ENCODE measurements around the gene MAPK14.
"Not testable (repeated sequence)": the region's sequence is repeated elsewhere in the genome, so short reads cannot be mapped to it uniquely, and the experiment has no call there.

MAPK14 gene

DNA sequence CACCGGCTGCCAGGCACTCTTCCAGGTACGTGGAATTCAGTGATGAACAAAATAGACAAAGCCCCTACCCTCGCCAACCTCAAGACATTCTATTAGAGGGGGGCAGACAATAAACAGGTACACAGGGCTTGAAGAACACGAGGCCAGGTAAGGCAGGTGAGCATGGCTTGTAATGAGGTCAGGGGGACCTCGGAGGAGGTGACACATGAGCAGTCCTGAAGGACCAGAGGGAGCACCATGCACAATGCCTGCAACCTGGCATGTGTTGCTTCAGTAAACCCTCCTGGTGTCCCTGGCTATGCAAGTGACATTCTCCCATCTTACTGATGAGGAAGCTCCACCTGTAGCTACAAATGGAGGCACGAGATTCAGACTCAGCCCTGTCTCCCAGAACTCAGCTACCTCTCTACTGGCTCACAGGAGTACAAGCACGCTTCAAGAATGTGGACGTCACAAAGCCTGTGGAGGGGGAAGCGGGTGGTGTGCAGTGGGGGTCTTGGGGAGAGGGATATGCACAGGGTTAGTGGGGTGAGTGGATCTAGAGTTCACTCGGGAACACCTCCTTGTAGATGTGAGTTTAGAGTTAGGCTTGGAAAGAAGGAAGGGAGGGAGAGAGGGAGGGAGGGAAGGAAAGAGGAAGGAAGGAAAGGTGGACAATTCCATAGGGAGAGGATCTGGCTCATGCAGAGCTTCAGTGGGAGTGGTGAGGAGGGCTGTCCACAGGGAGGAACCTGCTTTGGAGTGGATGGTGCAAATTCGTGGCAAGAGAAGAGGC is 95.1 kb downstream of the MAPK14 start:
- Mint-ChIP-seq H3K9me3 (no peaks in the 10 kb centered on the region), H3K36me3 (ENCODE audit: low read depth) (peaks cover 11% of the 10 kb centered on the region), H3K27me3 (ENCODE audit: low read depth) (no peaks in the 10 kb centered on the region), H3K4me1 (ENCODE audit: low read depth) (peaks cover 73% of the 10 kb centered on the region), H3K4me3 (no peak overlapping the region), H3K27ac (peak overlapping the region; percentile 69)

DNA sequence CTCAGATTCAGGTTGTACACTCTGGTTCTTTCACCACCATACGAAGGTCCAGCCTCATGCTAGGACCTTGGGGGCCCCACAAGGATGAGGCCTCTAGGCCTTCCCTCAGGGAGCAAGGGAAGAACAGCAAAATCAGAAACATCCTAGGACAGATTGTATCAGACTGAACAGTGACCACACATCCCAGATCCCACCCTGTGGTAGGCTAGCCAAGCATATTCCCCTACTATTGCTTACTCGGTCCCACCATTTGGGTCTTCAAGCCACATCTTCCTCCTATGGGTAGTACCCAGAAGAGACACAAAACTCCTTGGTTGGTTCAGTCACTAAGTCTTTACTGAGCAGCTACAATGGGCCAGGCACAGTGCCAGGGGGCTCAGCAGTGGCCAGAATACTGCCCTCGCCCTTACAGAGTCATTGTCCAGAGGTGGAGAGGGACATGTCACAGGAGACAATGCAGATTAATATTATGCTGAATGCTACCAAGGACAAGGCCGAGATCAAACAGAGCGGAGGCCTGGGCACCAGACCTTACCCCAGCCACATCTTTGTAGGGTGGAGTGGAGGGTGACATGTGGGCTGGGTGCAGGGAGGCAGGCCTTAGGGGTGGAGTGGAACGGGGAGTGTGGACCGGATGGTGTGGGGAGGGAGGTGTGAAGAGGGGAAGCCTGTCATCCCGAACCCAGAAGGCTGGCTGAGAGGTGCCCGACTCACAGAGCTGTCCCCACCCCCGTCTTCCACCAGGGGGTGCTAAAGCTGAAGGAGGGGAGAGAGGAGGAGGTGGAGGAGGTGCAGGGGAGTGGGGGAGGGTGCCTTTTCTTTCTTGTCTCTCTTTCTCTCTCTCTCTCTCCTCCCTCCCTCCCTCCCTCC is 95.9 kb downstream of the MAPK14 start:
- Mint-ChIP-seq H3K4me1 (ENCODE audit: low read depth) (peaks cover 64% of the 10 kb centered on the region), H3K27ac (peak overlapping the region; percentile 69), H3K36me3 (ENCODE audit: low read depth) (peaks cover 5% of the 10 kb centered on the region), H3K27me3 (ENCODE audit: low read depth) (no peaks in the 10 kb centered on the region), H3K4me3 (peak overlapping the region; percentile 51), H3K9me3 (no peaks in the 10 kb centered on the region)

DNA sequence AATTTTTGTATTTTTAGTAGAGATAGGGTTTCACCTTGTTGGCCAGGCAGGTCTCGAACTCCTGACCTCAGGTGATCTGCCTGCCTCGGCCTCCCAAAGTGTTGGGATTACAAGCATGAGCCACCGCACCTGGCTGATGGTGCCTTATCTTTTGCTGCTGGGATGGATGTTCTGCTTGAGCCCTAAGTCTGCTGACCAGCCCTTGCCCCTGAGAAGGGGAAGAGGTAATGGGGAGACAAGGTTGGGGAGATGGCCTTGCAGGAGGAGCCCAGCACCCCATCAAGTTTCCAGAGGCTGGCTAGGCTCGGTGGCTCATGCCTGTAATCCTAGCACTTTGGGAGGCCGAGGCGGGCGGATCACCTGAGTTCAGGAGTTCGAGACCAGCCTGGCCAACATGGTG is 96.7 kb downstream of the MAPK14 start:
- peaks cover 56% of the 10 kb centered on the region for H3K4me1 Mint-ChIP-seq (ENCODE audit: low read depth)
- H3K27me3 Mint-ChIP-seq (ENCODE audit: low read depth); H3K9me3 Mint-ChIP-seq; H3K36me3 Mint-ChIP-seq (ENCODE audit: low read depth); H3K27ac Mint-ChIP-seq; H3K4me3 Mint-ChIP-seq: not testable (repeated sequence)

DNA sequence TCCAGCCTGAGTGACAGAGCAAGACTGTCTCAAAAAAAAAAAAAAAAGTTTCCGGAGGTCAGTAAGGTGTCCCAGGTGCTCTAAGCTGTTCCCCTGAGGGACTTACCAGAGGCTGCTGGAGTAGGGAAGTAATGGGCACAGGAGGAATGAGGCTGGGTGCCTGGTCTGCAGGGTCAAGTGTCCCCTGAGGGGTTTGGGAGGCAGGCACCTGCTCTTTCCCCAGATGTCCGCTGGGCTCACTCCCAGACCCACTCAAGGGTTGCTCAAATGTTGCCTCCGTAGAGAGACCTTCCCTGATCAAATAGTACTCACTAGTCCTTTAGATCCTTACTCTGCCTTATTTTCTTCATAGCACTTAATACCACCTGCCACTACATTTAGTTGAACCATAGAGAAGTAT is 97.3 kb downstream of the MAPK14 start:
- H3K4me1 Mint-ChIP-seq (ENCODE audit: low read depth) = peaks cover 53% of the 10 kb centered on the region
- H3K36me3 Mint-ChIP-seq (ENCODE audit: low read depth) = no peaks in the 10 kb centered on the region
- H3K27ac Mint-ChIP-seq = peak overlapping the region; percentile 21
- no peaks in the 10 kb centered on the region for H3K27me3 Mint-ChIP-seq (ENCODE audit: low read depth)
- H3K9me3 Mint-ChIP-seq = no peaks in the 10 kb centered on the region
- H3K4me3 Mint-ChIP-seq = no peak overlapping the region

DNA sequence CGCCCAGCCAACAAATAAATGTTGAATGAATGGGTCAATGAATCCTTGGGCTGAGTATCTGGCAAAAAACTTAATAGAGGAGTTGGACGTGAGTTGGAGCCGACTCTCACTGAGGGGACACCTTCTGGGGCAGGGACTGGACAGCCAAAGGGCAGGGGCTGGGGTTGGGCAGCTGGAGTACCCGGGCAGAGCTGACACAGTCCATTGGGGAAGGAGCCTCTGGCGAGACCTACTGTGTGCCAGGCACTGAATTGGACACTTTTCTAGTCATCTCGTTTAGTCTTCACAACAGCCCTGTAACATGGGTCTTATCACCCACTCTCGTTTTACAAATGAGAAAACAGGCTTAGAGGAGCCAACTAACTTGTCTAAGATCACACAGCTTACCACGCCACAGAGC is 98.0 kb downstream of the MAPK14 start:
- Mint-ChIP-seq H3K4me1 (ENCODE audit: low read depth) (peaks cover 47% of the 10 kb centered on the region), H3K36me3 (ENCODE audit: low read depth) (no peaks in the 10 kb centered on the region), H3K9me3 (no peaks in the 10 kb centered on the region), H3K27ac (no peak overlapping the region), H3K27me3 (ENCODE audit: low read depth) (no peaks in the 10 kb centered on the region), H3K4me3 (no peak overlapping the region)

DNA sequence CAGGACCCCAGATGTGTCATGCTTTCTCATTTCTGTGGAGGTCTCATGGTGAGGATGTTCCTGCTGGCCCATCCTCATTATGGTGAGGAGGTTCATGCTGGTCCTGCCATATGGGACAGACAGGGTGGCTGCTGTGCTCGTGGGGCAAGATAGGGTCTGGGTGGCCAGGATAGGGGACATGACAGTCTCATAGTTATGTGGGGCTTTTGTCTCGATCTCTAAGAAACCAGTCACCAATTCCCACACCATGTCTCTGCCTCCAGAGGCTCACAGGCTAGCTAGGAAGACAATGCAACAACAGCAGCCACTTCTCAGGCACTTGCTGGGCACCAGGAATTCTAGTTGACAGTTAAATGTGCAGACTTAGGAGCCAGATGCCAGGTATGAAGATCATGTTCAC is 98.5 kb downstream of the MAPK14 start:
- Mint-ChIP-seq H3K36me3 (ENCODE audit: low read depth) (no peaks in the 10 kb centered on the region), H3K4me3 (no peak overlapping the region), H3K27ac (no peak overlapping the region), H3K4me1 (ENCODE audit: low read depth) (peaks cover 44% of the 10 kb centered on the region), H3K9me3 (no peaks in the 10 kb centered on the region), H3K27me3 (ENCODE audit: low read depth) (no peaks in the 10 kb centered on the region)

DNA sequence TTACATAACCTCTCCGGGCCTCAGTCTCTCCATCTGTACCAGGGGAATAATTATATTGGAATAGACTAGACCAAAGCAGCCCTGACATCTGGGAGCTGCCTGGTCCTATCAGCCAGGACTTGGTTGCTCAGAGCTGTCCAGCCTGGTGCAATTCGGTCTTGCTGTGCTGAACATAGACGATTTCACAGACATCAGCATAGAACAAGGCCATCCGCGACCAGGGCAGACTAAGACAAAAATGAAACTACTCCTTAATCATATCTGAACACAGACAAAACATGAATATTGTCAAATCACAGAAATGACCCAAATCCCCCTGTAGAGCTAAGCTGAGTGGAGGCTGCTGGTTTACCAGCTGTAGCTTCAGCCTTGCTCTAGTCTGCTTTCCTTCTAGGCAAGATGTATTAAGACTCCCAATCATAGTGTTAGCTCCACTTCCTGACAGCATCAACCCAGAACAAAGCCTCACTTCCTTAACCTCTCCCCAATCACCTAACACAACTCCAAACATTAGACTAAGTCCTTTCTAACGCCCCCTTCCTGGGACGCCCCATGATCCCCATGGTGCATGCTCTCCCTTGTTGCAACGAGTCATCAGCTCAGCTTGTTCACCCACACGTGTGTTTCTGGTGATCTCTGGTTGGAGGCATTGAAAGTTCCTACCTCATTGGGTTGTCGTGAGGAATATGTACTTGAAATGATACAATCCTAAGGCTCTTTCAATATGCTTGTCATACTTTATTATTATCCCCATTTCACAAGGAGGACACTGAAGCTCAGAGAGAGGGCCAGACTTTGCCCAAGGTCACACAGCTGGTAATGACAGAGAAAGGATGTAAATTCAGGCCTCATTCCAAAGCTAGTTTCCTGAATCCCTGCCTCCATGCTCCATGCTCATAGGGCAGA is 99.2 kb downstream of the MAPK14 start:
- H3K27me3 Mint-ChIP-seq (ENCODE audit: low read depth) = no peaks in the 10 kb centered on the region
- H3K27ac Mint-ChIP-seq = peak overlapping the region; percentile 11
- no peaks in the 10 kb centered on the region for H3K9me3 Mint-ChIP-seq
- no peaks in the 10 kb centered on the region for H3K36me3 Mint-ChIP-seq (ENCODE audit: low read depth)
- H3K4me1 Mint-ChIP-seq (ENCODE audit: low read depth) = peaks cover 42% of the 10 kb centered on the region
- H3K4me3 Mint-ChIP-seq = no peak overlapping the region

DNA sequence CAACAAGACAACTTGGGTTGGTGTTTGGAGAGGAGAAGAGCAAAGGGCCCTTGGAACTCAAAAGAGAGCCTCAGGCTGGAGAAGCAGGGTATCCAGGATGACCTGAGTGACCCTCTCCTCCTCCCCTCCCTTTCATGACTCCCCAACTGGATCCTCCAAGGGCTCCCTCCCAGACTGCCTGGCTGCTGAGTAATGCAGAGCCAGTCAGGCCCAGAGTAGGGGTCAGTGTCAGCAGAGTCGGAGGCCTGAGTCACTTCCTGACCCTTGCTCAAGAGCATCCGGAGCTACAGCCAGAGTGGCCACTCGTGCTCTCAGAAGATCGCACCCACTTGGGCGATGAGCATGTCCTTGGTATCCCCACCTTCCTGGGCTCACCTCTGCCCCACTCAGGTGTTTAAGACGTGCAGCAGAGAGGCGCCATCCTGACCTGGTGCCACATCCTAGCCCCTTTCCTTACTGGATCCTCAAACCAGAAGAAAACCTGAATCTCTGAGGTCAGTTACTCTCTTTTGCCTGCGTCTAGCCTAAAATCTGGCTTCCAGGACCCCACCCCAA is 99.9 kb downstream of the MAPK14 start:
- H3K4me1 Mint-ChIP-seq (ENCODE audit: low read depth) = peaks cover 42% of the 10 kb centered on the region
- H3K9me3 Mint-ChIP-seq = no peaks in the 10 kb centered on the region
- peaks cover under 1% of the 10 kb centered on the region for H3K36me3 Mint-ChIP-seq (ENCODE audit: low read depth)

DNA sequence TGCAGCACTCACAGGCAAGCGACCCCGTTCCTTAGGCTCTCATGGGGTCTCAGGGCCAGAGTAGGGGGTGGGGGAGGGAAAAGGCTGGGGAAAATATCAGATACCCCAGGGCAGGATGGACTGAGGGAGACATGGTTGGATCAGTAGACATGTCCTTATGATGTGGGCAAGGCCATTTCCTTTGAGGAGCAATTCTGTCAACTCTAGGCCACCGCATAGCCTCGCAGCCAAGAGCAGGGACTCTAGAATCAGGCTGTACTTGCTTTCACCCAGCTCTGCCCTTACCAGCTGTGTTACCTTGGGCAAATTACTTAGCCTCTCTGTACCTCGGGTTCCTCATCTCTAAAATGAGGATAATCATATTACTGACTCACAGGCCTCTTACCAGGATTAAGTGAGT is 100.5 kb downstream of the MAPK14 start:
- H3K36me3 Mint-ChIP-seq (ENCODE audit: low read depth) = peaks cover 5% of the 10 kb centered on the region
- H3K9me3 Mint-ChIP-seq = no peaks in the 10 kb centered on the region
- peaks cover 44% of the 10 kb centered on the region for H3K4me1 Mint-ChIP-seq (ENCODE audit: low read depth)
- H3K4me3 Mint-ChIP-seq = no peak overlapping the region
- no peak overlapping the region for H3K27ac Mint-ChIP-seq
- no peaks in the 10 kb centered on the region for H3K27me3 Mint-ChIP-seq (ENCODE audit: low read depth)

More for the DNA sequence above, 99.9 kb downstream of the MAPK14 start:
- no peak overlapping the region for H3K27ac Mint-ChIP-seq
- H3K27me3 Mint-ChIP-seq (ENCODE audit: low read depth) = no peaks in the 10 kb centered on the region
- H3K4me3 Mint-ChIP-seq = no peak overlapping the region

DNA sequence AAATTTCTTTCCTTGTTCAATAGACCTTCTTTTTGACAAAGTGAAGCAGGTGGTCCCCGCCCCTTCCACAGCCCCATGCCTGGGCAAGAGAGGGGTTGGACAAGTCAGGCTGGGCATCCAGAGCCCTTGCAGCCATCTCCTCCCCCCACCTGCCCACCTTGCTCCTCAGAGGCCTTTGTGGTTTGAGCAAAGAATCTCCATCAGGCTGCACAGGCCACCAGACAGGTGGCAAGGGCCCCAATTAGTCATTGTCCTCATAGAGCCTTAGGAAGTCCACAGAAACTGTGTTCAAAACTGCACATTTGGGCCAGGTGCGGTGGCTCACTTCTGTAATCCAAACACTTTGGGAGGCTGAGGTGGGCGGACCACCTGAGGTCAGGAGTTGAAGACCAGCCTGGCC is 101.2 kb downstream of the MAPK14 start:
- Mint-ChIP-seq H3K36me3 (ENCODE audit: low read depth) (peaks cover 12% of the 10 kb centered on the region), H3K4me3 (no peak overlapping the region), H3K27ac (peak overlapping the region; percentile 33), H3K9me3 (no peaks in the 10 kb centered on the region), H3K4me1 (ENCODE audit: low read depth) (peaks cover 43% of the 10 kb centered on the region), H3K27me3 (ENCODE audit: low read depth) (no peaks in the 10 kb centered on the region)

DNA sequence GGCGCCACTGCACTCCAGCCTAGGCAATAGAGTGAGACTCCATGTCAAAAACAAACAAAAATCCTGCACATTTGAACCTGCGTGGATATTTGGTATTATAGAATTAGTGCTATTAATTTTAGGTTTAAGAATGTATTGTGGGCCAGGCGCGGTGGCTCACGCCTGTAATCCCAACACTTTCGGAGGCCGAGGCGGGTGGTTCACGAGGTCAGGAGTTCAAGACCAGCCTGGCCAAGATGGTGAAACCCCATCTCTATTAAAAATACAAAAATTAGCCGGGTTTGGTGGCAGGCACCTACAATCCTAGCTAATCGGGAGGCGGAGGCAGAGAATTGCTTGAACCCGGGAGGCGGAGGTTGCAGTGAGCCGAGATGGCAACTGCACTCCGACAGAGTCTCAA is 101.7 kb downstream of the MAPK14 start:
- Mint-ChIP-seq H3K27ac (peak overlapping the region; percentile 82), H3K4me1 (ENCODE audit: low read depth) (peaks cover 42% of the 10 kb centered on the region), H3K4me3 (peak overlapping the region; percentile 52), H3K36me3 (ENCODE audit: low read depth) (peaks cover 14% of the 10 kb centered on the region)
- not testable (repeated sequence) for H3K9me3 Mint-ChIP-seq; H3K27me3 Mint-ChIP-seq (ENCODE audit: low read depth)

DNA sequence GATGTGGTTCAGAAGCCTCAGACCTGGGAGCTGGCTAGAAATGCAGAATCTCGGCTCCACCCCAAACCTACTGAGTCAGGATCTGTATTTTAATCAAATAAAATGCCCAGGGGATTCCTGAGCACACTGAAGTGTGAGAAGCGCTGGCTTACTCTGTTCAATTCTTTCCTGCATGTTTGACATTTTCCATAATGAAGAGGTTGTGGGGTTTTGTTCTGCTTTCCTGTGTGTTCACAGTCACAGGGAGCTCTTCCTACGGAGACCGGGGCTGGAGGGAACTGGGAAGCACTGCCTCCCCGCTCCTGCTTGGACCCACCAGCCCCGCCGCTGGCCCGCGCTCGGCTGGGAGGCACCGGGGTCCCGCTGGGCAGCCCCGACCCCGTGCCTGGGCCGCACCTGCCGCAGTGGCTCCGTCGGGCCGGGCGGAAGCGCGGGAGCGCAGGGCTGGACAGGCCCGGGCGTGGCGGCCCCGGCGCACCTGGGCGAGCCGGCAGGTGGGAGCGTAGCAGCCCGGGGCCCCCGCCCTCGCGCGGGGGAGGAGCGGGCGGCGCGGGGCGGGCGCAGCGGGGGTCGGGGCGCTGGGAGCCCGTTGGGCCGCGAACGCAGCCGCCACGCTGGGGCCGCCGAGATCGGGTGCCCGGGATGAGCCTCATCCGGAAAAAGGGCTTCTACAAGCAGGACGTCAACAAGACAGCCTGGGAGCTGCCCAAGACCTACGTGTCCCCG is 102.5 kb downstream of the MAPK14 start, which contains the start of gene MAPK13:
TSS of gene MAPK13 (plus strand) at position 573 of the 726 bp plus-strand sequence. CDS start at position 643, 70 bp downstream.
- H3K9me3 Mint-ChIP-seq = no peaks in the 10 kb centered on the region
- H3K4me3 Mint-ChIP-seq = peak within 1 kb of the TSS; percentile 80
- H3K27me3 Mint-ChIP-seq (ENCODE audit: low read depth) = no peaks in the 10 kb centered on the region
- H3K4me1 Mint-ChIP-seq (ENCODE audit: low read depth) = peaks cover 43% of the 10 kb centered on the region
- peak within 1 kb of the TSS; percentile 86 for H3K27ac Mint-ChIP-seq
- peaks cover 16% of the 10 kb centered on the region for H3K36me3 Mint-ChIP-seq (ENCODE audit: low read depth)

DNA sequence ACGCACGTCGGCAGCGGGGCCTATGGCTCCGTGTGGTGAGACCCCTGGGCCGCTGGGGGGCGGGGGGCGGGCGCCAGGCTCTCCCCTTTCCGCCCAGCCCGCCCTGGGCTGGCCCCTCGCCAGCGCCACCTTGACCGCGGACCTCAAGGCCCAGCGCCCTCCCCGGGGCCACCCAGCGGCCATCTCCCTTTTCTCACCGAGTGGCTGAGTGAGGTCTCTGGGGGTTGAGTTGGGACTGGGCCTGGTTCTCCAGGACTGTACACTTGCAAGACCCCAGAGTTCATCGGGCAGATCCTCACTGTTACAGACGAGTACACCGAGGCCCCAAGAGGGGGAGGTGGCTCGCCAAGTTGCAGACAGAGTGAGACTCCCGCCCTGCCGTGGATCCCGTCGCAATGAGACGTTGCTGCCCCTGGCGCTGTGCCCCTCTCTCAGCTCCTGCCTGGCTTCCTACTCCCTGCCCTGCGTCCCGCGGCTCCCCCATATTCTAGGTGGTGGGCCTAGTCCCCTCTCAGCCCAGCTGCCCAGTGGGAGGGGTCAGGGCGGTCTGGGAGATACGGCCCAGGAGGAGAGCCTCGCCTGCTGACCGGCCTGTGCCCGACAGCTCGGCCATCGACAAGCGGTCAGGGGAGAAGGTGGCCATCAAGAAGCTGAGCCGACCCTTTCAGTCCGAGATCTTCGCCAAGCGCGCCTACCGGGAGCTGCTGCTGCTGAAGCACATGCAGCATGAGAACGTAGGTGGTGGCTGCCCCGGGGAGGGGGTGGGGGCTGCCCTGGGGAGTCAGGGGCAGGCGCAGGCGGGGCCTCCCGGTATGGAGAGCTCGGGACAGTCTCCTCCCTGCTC is 103.3 kb downstream of the MAPK14 start:
- peaks cover 44% of the 10 kb centered on the region for H3K4me1 Mint-ChIP-seq (ENCODE audit: low read depth)

More for the DNA sequence above, 103.3 kb downstream of the MAPK14 start:
- Mint-ChIP-seq H3K36me3 (ENCODE audit: low read depth) (peaks cover 22% of the 10 kb centered on the region), H3K9me3 (no peaks in the 10 kb centered on the region), H3K27ac (peak overlapping the region; percentile 86), H3K4me3 (peak overlapping the region; percentile 80), H3K27me3 (ENCODE audit: low read depth) (no peaks in the 10 kb centered on the region)
